A673 (cell line): ENCODE data around the gene ATP1A1. TPM values are rescaled to one million over a fixed set of nuclear protein-coding genes. Genes with fewer than 3 reads are reported as not detected.

Experiments
- BruUV-seq: library from RNA; stranded (reverse); fragments of 400-500 nt; replicated peaks from 2 replicates; lab custom pipeline; 2021; lab: Mats Ljungman, UMichigan
- CTCF ChIA-PET: fragments of 300-600 bp; sonication (Branson Sonifier 250); formaldehyde crosslinking; loops from one replicate; lab custom pipeline; 2022; ENCODE audit warnings: antibody characterized with exemption; lab: Charles Lee
- POLR2A ChIA-PET: fragments of 300-600 bp; sonication (Branson Sonifier 250); formaldehyde crosslinking; loops from one replicate; lab custom pipeline; 2022; ENCODE audit warnings: antibody characterized with exemption; ENCODE audit not compliant: low non-redundant PET; lab: Charles Lee
- DNase-seq: peaks from one replicate; pipeline ENCODE4 v3.0.0-alpha.2; 2015; ENCODE audit warnings: low spot score
- H3K27ac ChIP-seq: fragments of 200-600 bp; sonication (generic); 2 replicates; pipeline ENCODE4 v1.5.1; 2016; ENCODE audit warnings: mixed run types, low read depth, mild to moderate bottlenecking, mixed read lengths, antibody characterized with exemption, low read length; ENCODE audit not compliant: poor library complexity, severe bottlenecking
- H3K27me3 ChIP-seq: fragments of 200-600 bp; sonication (generic); replicated peaks from 2 replicates; pipeline ENCODE4 v1.6.1; 2017; ENCODE audit warnings: mixed run types, low read depth, mild to moderate bottlenecking, mixed read lengths, antibody characterized with exemption, low read length; ENCODE audit not compliant: insufficient read depth, poor library complexity
- H3K36me3 ChIP-seq: fragments of 200-600 bp; sonication (generic); 2 replicates; pipeline ENCODE4 v1.6.1; 2016; ENCODE audit warnings: mixed run types, mild to moderate bottlenecking, mixed read lengths, antibody characterized with exemption, low read length; ENCODE audit not compliant: insufficient read depth, poor library complexity, severe bottlenecking
- H3K4me1 ChIP-seq: fragments of 200-600 bp; sonication (generic); 2 replicates; pipeline ENCODE4 v1.6.1; 2017; ENCODE audit warnings: mixed run types, mild to moderate bottlenecking, mixed read lengths, antibody characterized with exemption, low read length; ENCODE audit not compliant: insufficient read depth, poor library complexity, severe bottlenecking
- H3K4me3 ChIP-seq: fragments of 200-600 bp; sonication (generic); 2 replicates; pipeline ENCODE4 v1.5.1; 2016; ENCODE audit warnings: low read depth, mixed run types, mild to moderate bottlenecking, mixed read lengths, low read length; ENCODE audit not compliant: poor library complexity, severe bottlenecking
- H3K9me3 ChIP-seq: fragments of 200-600 bp; sonication (generic); 2 replicates; pipeline ENCODE4 v1.6.1; 2016; ENCODE audit warnings: mixed run types, low read depth, mild to moderate bottlenecking, mixed read lengths, antibody characterized with exemption, low read length; ENCODE audit not compliant: poor library complexity, severe bottlenecking
- EZH2 ChIP-seq: fragments of 200-600 bp; sonication (generic); IDR thresholded peaks from 2 replicates; pipeline ENCODE4 v1.6.1; 2017; ENCODE audit warnings: borderline replicate concordance, low read depth, mild to moderate bottlenecking, mixed read lengths, antibody characterized with exemption, low read length; ENCODE audit not compliant: poor library complexity, severe bottlenecking
- intact Hi-C: fragments of 100-400 bp; cut with micrococcal nuclease; formaldehyde crosslinking; loops from one replicate; pipeline ENCODE4 v1.10.0; 2022; ENCODE audit not compliant: unreplicated experiment
- total RNA-seq: library from RNA; stranded (reverse); gene quantifications from 2 replicates; pipeline ENCODE4 v1.2.3, GENCODE V29; 2021
- TF ChIP-seq, protein P1 (sequence below): fragments of 300-800, 200-600 bp; sonication (generic); conservative IDR thresholded peaks from 2 replicates; pipeline ENCODE4 v1.5.1; 2017; ENCODE audit warnings: low read depth, mild to moderate bottlenecking, antibody characterized with exemption, low read length, moderate library complexity, mixed read lengths

ATP1A1 gene
- total RNA-seq, 1 experiment from 2014 or later: 1,420 TPM

GRCh38 chr1:116365857-116366256 is 7.2 kb upstream of the ATP1A1 start:
- no TSS peak for BruUV-seq
- DNase-seq: no peak
- H3K27me3 ChIP-seq: no peaks in the 10 kb centered on the region
- ChIA-PET CTCF (interaction anchor here (0.6 kb wide), 1 partner anchor 27 kb away, joined by 4 read pairs; no protein-coding TSS in a partner anchor), POLR2A (interaction anchor here (0.7 to 1.0 kb wide), 2 partner anchors 10 to 1577 kb away, joined by 4 to 8 read pairs; no protein-coding TSS in a partner anchor)
- peaks cover 74% of the 10 kb centered on the region for H3K4me1 ChIP-seq
- H3K36me3 ChIP-seq: no peaks in the 10 kb centered on the region
- peak overlapping the region; percentile 72 for H3K27ac ChIP-seq
- no peak for TF ChIP-seq EZH2
- TF ChIP-seq, protein P1, sequence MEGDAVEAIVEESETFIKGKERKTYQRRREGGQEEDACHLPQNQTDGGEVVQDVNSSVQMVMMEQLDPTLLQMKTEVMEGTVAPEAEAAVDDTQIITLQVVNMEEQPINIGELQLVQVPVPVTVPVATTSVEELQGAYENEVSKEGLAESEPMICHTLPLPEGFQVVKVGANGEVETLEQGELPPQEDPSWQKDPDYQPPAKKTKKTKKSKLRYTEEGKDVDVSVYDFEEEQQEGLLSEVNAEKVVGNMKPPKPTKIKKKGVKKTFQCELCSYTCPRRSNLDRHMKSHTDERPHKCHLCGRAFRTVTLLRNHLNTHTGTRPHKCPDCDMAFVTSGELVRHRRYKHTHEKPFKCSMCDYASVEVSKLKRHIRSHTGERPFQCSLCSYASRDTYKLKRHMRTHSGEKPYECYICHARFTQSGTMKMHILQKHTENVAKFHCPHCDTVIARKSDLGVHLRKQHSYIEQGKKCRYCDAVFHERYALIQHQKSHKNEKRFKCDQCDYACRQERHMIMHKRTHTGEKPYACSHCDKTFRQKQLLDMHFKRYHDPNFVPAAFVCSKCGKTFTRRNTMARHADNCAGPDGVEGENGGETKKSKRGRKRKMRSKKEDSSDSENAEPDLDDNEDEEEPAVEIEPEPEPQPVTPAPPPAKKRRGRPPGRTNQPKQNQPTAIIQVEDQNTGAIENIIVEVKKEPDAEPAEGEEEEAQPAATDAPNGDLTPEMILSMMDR: no peak
- no peak overlapping the region for H3K4me3 ChIP-seq
- no peaks in the 10 kb centered on the region for H3K9me3 ChIP-seq
- intact Hi-C loops: no loop called here

DNA sequence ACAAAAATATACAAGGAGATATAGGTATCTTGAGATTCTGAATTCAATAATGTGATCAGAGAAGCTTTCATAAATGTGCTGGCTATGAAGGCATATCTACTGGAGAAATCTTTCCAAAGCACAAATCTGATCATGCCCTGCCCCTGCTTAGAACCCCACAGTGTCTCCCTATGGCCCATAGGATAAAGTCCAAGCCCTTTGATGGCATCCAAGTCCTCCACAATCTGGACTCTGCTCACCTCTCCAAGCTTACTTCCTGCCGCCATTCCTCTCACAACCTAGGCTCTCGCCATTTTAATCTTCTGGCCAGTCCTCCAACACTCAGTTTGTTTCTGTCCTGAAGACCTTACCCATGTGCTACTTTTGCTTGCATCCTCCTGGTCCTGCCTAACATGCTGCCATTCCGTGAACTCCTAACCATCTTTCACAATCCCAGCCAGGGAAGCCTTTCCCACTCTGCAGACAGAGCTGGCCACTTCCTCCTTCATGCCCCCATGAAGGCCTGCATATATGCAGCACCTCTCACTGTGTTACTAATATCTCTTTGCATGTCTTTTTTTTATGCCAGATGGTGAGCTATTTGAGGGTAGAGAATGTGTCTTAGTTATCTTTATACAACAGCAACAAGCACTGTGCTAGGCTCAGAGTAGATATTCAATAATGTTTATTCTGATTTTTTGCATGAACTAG is 5.6 kb upstream of the ATP1A1 start:
- intact Hi-C loops: no loop called here
- Histone ChIP-seq H3K36me3 (no peaks in the 10 kb centered on the region), H3K27ac (no peak overlapping the region), H3K9me3 (no peaks in the 10 kb centered on the region), H3K4me1 (peaks cover 71% of the 10 kb centered on the region), H3K27me3 (no peaks in the 10 kb centered on the region), H3K4me3 (no peak overlapping the region)
- DNase-seq: no peak
- ChIA-PET CTCF (no interaction called here), POLR2A (no interaction called here)
- BruUV-seq: no TSS peak
- no peak for TF ChIP-seq EZH2
- TF ChIP-seq, protein P1: no peak

GRCh38 chr1:116368241-116368640 is 4.8 kb upstream of the ATP1A1 start:
- peak overlapping the region; percentile 10 for H3K27ac ChIP-seq
- no TSS peak for BruUV-seq
- no peaks in the 10 kb centered on the region for H3K36me3 ChIP-seq
- CTCF ChIA-PET: interaction anchor here (0.6 kb wide), 1 partner anchor 169 kb away, joined by 18 read pairs; no protein-coding TSS in a partner anchor
- DNase-seq: peak; percentile 63
- no peak overlapping the region for H3K4me3 ChIP-seq
- intact Hi-C loops: no loop called here
- no peaks in the 10 kb centered on the region for H3K27me3 ChIP-seq
- H3K4me1 ChIP-seq: peaks cover 68% of the 10 kb centered on the region
- no peaks in the 10 kb centered on the region for H3K9me3 ChIP-seq
- TF ChIP-seq EZH2: no peak
- TF ChIP-seq, protein P1: no peak
- POLR2A ChIA-PET: no interaction called here
